Stomach (tissue), 9 donors: ENCODE results near the gene RPL36. TPM values are rescaled to one million over a fixed set of nuclear protein-coding genes. Genes with fewer than 3 reads are reported as not detected.

Experiments used
- DNase-seq, 2 donors: peaks; one replicate each; pipeline versions ENCODE4 v3.0.0 to v3.0.0-alpha.2; 2013 to 2019
- H3K27ac ChIP-seq, 5 donors: fragments of 200-600 bp in 4 of 5; sonication (generic) in 4 of 5; one replicate each; pipeline ENCODE4 v1.5.1; 2013 to 2019; ENCODE audit warnings: mild to moderate bottlenecking in 1 of 5, moderate library complexity in 1 of 5
- H3K27me3 ChIP-seq, 3 donors: fragments of 200-600 bp; sonication (generic); one replicate each; pipeline ENCODE4 v1.5.1; 2017 to 2019; ENCODE audit warnings: mixed run types in 1 of 3
- H3K36me3 ChIP-seq, 4 donors: fragments of 200-600 bp; sonication (generic); 1 replicate in 3 of 4; 2 replicates in 1 of 4; pipeline ENCODE4 v1.5.1; 2016 to 2019
- H3K4me1 ChIP-seq, 4 donors: fragments of 200-600 bp; sonication (generic); one replicate each; pipeline ENCODE4 v1.5.1; 2016 to 2019
- H3K4me3 ChIP-seq, 4 donors: fragments of 200-600 bp; sonication (generic) in 3 of 4; one replicate each; pipeline ENCODE4 v1.5.1; 2016 to 2019; ENCODE audit warnings: mild to moderate bottlenecking in 1 of 4
- H3K9me3 ChIP-seq, 4 donors: fragments of 200-600 bp; sonication (generic); one replicate each; pipeline ENCODE4 v1.5.1; 2016 to 2019
- EP300 ChIP-seq: sonication (generic); formaldehyde crosslinking; IDR thresholded peaks from one replicate; pipeline ENCODE4 v1.6.1; 2017; ENCODE audit warnings: antibody characterized with exemption
- POLR2A ChIP-seq, 4 donors: fragments of 450-650 bp; IDR thresholded peaks; one replicate each; pipeline ENCODE4 v1.6.1; 2016; ENCODE audit warnings: antibody characterized with exemption in 4 of 4, control low read depth in 2 of 4, mild to moderate bottlenecking in 1 of 4, moderate library complexity in 1 of 4
- POLR2AphosphoS5 ChIP-seq, 3 donors: sonication (generic); formaldehyde crosslinking; IDR thresholded peaks; one replicate each; pipeline ENCODE4 v1.6.1; 2016; ENCODE audit warnings: antibody characterized with exemption in 3 of 3
- whole genome bisulfite sequencing, 5 donors: extraction: QIAGEN DNeasy Blood & Tissue Kit in 3 of 5; methylation state at CpG; one replicate each; pipeline versions ENCODE4 v1.1.5 to v1.1.7; 2013 to 2018; 5-methylcytosine and 5-hydroxymethylcytosine counted together
- intact Hi-C: fragments of 100-400 bp; cut with DNase I; formaldehyde crosslinking; loops from one replicate; pipeline ENCODE4 v1.15.1; 2023; ENCODE audit warnings: low total_unique reads
- polyA plus RNA-seq, 3 donors: library from polyadenylated mRNA; stranded (reverse); fragments of 200-250 nt; gene quantifications; one replicate each; pipeline ENCODE4 v1.2.3, GENCODE V29; 2013
- total RNA-seq, 5 donors: library from RNA; depleted of rRNA; stranded (reverse); fragments of >200 nt; gene quantifications; one replicate each; pipeline versions ENCODE4 v1.1.0 to v1.2.3, GENCODE V29; 2014 to 2016
- TF ChIP-seq, protein P1 (sequence below), 7 experiments: fragments of 450-650 bp in 4 of 7; fragments of 200-600 bp in 3 of 7; sonication (generic) in 3 of 7; IDR thresholded peaks; one replicate each; pipeline ENCODE4 v1.5.1; 2016 to 2019; ENCODE audit warnings: antibody characterized with exemption in 7 of 7, control low read depth in 2 of 7, mild to moderate bottlenecking in 1 of 7
- donor health status: healthy with polysubstance abuse.
- donor health status: Bipolar disorder and iron deficiency.
- donor health status: healthy.

RPL36 gene
- total and polyA plus RNA-seq, 8 donors, result 121 to 2,132 (median 649) TPM

DNA sequence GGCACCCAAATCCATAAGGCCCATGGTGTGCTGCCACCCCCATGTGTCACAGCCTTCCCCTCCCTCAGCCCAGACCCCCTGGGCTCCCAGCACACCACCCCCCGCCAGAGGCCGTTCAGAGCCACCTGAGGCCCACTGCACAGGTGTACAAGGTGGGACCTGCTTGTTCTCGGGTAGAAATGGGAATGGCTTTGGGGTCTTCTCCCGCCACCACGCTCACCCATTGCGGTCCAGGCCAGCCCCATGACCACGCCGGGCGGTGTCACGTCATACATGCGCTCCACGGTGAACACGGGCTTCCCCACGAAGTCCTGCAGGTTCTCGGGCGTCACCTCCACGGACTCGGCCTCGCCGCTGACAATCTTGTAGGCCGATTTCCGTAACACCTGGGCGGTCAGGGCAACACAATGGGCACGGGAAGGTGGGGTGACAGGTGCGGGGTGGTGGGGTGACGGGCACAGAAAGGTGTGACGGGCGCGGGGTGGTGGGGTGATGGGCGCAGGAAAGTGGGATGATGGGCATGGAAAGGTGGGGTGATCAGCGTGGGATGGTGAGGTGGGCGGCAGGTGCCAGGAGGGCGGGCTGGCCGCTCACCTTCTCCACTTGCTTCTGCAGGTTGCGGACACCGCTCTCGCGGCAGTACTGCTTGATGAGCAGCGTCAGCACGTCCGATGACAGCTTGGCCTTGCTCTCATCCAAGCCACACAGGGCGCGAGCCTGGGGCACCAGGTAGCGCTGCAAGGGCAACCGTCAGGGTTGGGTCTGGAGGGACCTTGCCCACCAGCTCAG, 4.3 kb downstream of the RPL36 start:
- H3K36me3 ChIP-seq, result peaks cover 64 to 80% (median 79%) of the 10 kb centered on the region in 4 donors
- H3K9me3 ChIP-seq, result no peaks in the 10 kb centered on the region
- intact Hi-C loops, result no loop called here
- WGBS, 5 donors, result 87 to 91% (median 89%) methylated on average over 35 to 45 of the region's 45 CpGs
- no peaks in the 10 kb centered on the region for H3K27me3 ChIP-seq
- peaks cover 21 to 46% (median 38%) of the 10 kb centered on the region in 4 donors for H3K4me1 ChIP-seq
- H3K27ac ChIP-seq, result no peak overlapping the region
- no peak overlapping the region for H3K4me3 ChIP-seq
- no peak for DNase-seq
- no peak for TF ChIP-seq POLR2AphosphoS5 (IDR thresholded peaks at IDR 0.05)
- TF ChIP-seq EP300, result no peak
- no peak for TF ChIP-seq POLR2A (IDR thresholded peaks at IDR 0.05)
- TF ChIP-seq, protein P1, sequence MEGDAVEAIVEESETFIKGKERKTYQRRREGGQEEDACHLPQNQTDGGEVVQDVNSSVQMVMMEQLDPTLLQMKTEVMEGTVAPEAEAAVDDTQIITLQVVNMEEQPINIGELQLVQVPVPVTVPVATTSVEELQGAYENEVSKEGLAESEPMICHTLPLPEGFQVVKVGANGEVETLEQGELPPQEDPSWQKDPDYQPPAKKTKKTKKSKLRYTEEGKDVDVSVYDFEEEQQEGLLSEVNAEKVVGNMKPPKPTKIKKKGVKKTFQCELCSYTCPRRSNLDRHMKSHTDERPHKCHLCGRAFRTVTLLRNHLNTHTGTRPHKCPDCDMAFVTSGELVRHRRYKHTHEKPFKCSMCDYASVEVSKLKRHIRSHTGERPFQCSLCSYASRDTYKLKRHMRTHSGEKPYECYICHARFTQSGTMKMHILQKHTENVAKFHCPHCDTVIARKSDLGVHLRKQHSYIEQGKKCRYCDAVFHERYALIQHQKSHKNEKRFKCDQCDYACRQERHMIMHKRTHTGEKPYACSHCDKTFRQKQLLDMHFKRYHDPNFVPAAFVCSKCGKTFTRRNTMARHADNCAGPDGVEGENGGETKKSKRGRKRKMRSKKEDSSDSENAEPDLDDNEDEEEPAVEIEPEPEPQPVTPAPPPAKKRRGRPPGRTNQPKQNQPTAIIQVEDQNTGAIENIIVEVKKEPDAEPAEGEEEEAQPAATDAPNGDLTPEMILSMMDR (IDR thresholded peaks at IDR 0.05), result no peak

DNA sequence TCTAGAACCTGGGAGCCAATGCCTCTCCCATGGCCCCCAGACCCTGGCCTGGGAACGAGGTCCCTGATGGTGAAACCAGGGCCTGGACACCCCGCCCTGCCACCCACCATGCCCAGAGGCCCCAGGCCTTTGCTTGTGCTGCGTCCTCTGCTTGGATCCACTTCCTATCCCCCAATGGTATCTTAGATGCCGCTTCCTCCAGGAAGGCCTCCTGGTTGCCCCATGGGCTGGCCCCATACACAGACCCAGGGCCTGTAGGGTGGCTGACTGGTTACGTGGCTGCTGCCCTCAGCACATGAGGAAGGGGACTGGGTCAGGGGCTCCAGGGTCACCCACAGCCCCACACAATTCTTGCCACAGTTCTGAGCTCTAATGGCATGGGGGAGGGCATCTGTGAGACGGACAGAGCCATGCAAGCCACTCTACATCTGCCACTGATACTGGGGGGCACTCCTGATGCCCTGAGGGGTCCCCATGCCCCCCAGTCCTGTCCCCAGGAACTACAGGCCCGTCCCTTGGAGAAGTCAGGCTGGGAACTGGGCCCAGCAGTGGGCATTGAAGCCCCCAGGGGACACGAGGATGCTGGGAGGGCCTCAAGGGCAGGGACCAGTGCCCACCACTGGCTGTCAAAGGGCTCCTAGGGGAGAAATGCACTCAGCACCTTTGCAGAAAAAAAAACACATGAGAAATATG, 5.0 kb downstream of the RPL36 start:
- H3K4me3 ChIP-seq, result no peak overlapping the region
- TF ChIP-seq EP300 (no peak), POLR2A (IDR thresholded peaks at IDR 0.05) (no peak), POLR2AphosphoS5 (IDR thresholded peaks at IDR 0.05) (no peak)
- TF ChIP-seq, protein P1 (IDR thresholded peaks at IDR 0.05), result no peak
- peaks cover 17 to 41% (median 35%) of the 10 kb centered on the region in 4 donors for H3K4me1 ChIP-seq
- WGBS, 5 donors, result 78 to 91% (median 88%) methylated on average over 5 to 8 of the region's 8 CpGs
- no peak overlapping the region for H3K27ac ChIP-seq
- no peak for DNase-seq
- H3K27me3 ChIP-seq, result no peaks in the 10 kb centered on the region
- H3K36me3 ChIP-seq, result peaks cover 68 to 87% (median 86%) of the 10 kb centered on the region in 4 donors
- intact Hi-C loops, result no loop called here
- H3K9me3 ChIP-seq, result no peaks in the 10 kb centered on the region

DNA sequence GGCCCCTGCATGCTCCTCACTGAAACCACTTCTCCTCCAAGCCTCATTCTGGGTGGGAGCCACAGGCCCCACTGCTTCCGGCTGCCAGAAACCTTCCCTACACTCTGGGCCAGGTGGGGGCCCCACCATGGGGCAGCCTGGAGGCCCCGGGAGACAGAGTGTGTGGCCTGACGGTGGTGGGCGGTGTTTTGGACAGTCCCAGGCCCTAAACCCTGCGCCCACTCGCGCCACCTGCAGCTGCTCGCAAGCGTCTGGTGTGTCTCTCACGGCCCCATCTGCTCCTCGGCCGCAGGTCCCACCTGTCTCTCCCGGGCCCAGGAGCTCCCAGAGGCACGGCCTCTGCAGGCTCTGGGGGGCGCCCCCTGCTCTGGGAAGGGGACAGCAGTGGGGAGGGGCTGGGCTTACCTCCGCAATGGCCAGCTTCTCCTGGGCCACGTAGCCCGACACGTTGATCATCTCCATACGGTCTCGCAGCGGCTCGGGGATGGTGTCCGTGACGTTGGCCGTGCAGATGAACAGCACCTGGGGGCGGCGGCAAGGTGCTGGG, 5.6 kb downstream of the RPL36 start:
- intact Hi-C loops, result no loop called here
- H3K4me3 ChIP-seq, result no peak overlapping the region
- H3K27me3 ChIP-seq, result no peaks in the 10 kb centered on the region
- H3K27ac ChIP-seq, result no peak overlapping the region
- peaks cover 74 to 93% (median 92%) of the 10 kb centered on the region in 4 donors for H3K36me3 ChIP-seq
- peaks cover 17 to 39% (median 33%) of the 10 kb centered on the region in 4 donors for H3K4me1 ChIP-seq
- WGBS, 5 donors, result 84 to 93% (median 86%) methylated on average over 14 to 28 of the region's 28 CpGs
- no peaks in the 10 kb centered on the region for H3K9me3 ChIP-seq
- DNase-seq, result no peak
- TF ChIP-seq POLR2AphosphoS5 (IDR thresholded peaks at IDR 0.05) (no peak), POLR2A (IDR thresholded peaks at IDR 0.05) (no peak), EP300 (no peak)
- TF ChIP-seq, protein P1 (IDR thresholded peaks at IDR 0.05), result no peak

DNA sequence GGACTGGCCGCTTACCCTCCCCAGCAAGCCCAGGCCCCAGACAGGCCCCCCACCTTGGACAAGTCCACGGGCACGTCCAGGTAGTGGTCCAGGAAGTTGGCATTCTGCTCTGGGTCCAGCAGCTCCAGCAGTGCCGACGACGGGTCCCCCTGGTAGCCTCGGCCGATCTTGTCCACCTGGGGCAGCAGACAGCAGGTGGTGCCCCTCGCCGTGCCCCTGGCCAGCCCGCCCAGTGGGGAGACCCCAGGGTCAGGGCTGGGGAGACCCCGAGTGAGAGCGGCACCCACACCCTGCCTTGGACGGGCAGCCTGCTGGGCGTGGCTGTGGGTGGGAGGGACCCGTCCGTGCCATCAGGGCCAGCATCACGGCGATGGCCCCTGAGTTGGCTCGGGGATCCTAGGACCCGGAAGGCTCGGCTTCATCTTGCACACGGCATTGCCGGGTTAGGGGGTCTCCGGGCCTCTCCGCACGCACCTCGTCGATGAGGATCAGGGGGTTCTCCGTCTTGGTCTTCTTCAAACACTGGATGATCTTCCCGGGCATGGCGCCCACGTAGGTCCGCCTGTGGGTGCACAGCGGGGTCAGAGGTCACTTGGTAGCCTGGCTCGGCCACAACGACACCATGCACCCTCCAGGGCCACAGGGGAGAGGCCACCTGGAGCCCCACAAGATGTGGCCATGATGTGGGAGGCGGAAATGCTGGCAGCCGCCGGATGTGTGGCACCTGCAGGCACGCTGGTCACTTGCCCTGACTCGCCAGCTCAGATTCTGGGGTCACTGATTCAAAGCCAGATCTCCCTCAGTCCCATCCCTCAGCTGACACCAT, 6.3 kb downstream of the RPL36 start:
- WGBS, 5 donors, result 75 to 87% (median 80%) methylated on average over 20 to 42 of the region's 42 CpGs
- peaks cover 12 to 32% (median 26%) of the 10 kb centered on the region in 4 donors for H3K4me1 ChIP-seq
- H3K36me3 ChIP-seq, result peaks cover 79 to 100% (median 99%) of the 10 kb centered on the region in 4 donors
- H3K27ac ChIP-seq, result no peak overlapping the region
- H3K4me3 ChIP-seq, result no peak overlapping the region
- DNase-seq, result no peak
- intact Hi-C loops, result no loop called here
- TF ChIP-seq POLR2AphosphoS5 (IDR thresholded peaks at IDR 0.05) (no peak), POLR2A (IDR thresholded peaks at IDR 0.05) (no peak), EP300 (no peak)
- TF ChIP-seq, protein P1 (IDR thresholded peaks at IDR 0.05), result no peak
- H3K27me3 ChIP-seq, result no peaks in the 10 kb centered on the region
- H3K9me3 ChIP-seq, result no peaks in the 10 kb centered on the region
